Adrenal gland (tissue), 12 donors: ENCODE data around the gene CAMTA1. TPM values are rescaled to one million over a fixed set of nuclear protein-coding genes. Genes with fewer than 3 reads are reported as not detected.

ENCODE experiments used
- DNase-seq, 7 donors: peaks; one replicate each; pipeline ENCODE4 v3.0.0-alpha.2; 2019 to 2020
- H3K27ac ChIP-seq, 5 donors: fragments of 200-600 bp; sonication (generic) in 4 of 5; 1 replicate in 3 of 5; 2 replicates in 2 of 5; pipeline versions ENCODE4 v1.5.1 to v1.8.0; 2016 to 2020; ENCODE audit warnings: mild to moderate bottlenecking in 1 of 5
- H3K27me3 ChIP-seq: fragments of 200-600 bp; 2 replicates; pipeline ENCODE4 v1.8.0; 2021
- H3K36me3 ChIP-seq, 2 donors: fragments of 200-600 bp; replicated peaks in 1 of 2; 1 replicate in 1 of 2; 2 replicates in 1 of 2; pipeline versions ENCODE4 v1.5.1 to v1.8.0; 2018 to 2022
- H3K4me1 ChIP-seq, 2 donors: fragments of 200-600 bp; replicated peaks in 1 of 2; 1 replicate in 1 of 2; 2 replicates in 1 of 2; pipeline versions ENCODE4 v1.5.1 to v1.8.0; 2018 to 2021
- H3K4me3 ChIP-seq, 4 donors: fragments of 200-600 bp; sonication (generic) in 3 of 4; one replicate each; pipeline ENCODE4 v1.5.1; 2016 to 2018
- H3K9me3 ChIP-seq, 3 donors: fragments of 200-600 bp; sonication (generic) in 1 of 3; replicated peaks in 1 of 3; 1 replicate in 2 of 3; 2 replicates in 1 of 3; pipeline versions ENCODE4 v1.5.1 to v1.8.0; 2016 to 2021
- CTCF ChIP-seq, 6 experiments: fragments of 450-650 bp in 4 of 6; fragments of 200-600 bp in 2 of 6; sonication (generic) in 1 of 6; IDR thresholded peaks; 1 replicate in 5 of 6; 2 replicates in 1 of 6; pipeline versions ENCODE4 v1.5.1 to v1.8.0; 2016 to 2021; ENCODE audit warnings: antibody characterized with exemption in 6 of 6, mild to moderate bottlenecking in 2 of 6, moderate library complexity in 1 of 6
- POLR2A ChIP-seq, 2 donors: fragments of 450-650 bp; IDR thresholded peaks; one replicate each; pipeline ENCODE4 v1.6.1; 2017; ENCODE audit warnings: antibody characterized with exemption in 2 of 2, mild to moderate bottlenecking in 2 of 2, moderate library complexity in 1 of 2
- WGBS, 4 donors: extraction: QIAGEN DNeasy Blood & Tissue Kit in 2 of 4; methylation state at CpG; one replicate each; pipeline versions ENCODE4 v1.1.5 to v1.1.7; 2013 to 2017; 5-methylcytosine and 5-hydroxymethylcytosine counted together
- intact Hi-C, 2 donors: fragments of 100-400 bp; cut with DNase I; formaldehyde crosslinking; loops; one replicate each; pipeline versions ENCODE4 v1.14.1 to v1.15.0; 2022 to 2023
- polyA plus RNA-seq, 3 donors: library from polyadenylated mRNA; stranded (reverse); fragments of 200-250 nt in 2 of 3; fragments of 350-450 nt in 1 of 3; fragmentation: Illumina TruSeq in 1 of 3; extraction: RNeasy Lipid Tissue Mini Kit (QIAGEN cat#74804) in 1 of 3; gene quantifications; one replicate each; pipeline ENCODE4 v1.2.3, GENCODE V29; 2013 to 2014
- total RNA-seq, 9 donors: library from RNA; depleted of rRNA in 4 of 9; stranded (reverse); fragments of >200 nt in 4 of 9; fragments of 120-200 nt in 1 of 9; fragmentation: NEBNext Ultra II Directional in 1 of 9; extraction: Animal tissue kit (Norgen Biotek cat#: 25700) in 1 of 9; gene quantifications; one replicate each; pipeline versions ENCODE4 v1.1.0 to v1.2.4, GENCODE V29; 2013 to 2023
- donor health status: healthy with polysubstance abuse.
- donor health status: Bipolar disorder and iron deficiency.
- donor health status: DM: yes; HTN: yes; CAD: no.
- donor health status: DM: no; HTN: no; CAD: no.
- donor health status: DM: no; HTN: no; CAD: no.
- donor health status: DM: yes; HTN: yes; CAD: no.

The CAMTA1 gene
- total and polyA plus RNA-seq, 12 donors: 62.9 to 141 (median 96.9) TPM

DNA sequence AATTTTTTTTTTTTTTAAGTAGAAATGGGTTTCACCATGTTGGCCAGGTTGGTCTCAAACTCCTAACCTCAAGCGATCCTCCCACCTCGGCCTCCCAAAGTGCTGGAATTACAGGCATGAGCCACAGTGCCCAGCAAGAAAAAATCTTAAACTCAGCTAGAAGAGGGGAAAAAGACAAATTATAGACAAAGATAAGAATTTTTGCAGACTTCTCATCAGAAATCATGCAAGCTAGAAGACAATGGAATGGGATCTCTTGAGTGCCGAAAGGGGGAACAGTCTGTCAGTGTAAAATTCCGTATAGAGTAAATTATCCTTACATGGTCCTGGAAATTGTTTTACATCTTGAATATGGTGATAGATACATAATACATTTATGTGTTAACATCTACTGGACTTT, 294.4 kb downstream of the CAMTA1 start:
- TF ChIP-seq CTCF (IDR thresholded peaks at IDR 0.05): no peak
- TF ChIP-seq POLR2A (IDR thresholded peaks at IDR 0.05): no peak
- H3K36me3 ChIP-seq: no peaks in the 10 kb centered on the region
- H3K27ac ChIP-seq: no peak overlapping the region
- no peak overlapping the region for H3K4me3 ChIP-seq
- no peaks in the 10 kb centered on the region for H3K9me3 ChIP-seq
- WGBS, 4 donors: 83 to 87% (median 85%) methylated on average over 4 of the region's 4 CpGs
- H3K4me1 ChIP-seq: no peaks in the 10 kb centered on the region
- intact Hi-C loops: loop anchor here in 1 of 2 donors (10.0 kb wide), 1 partner anchor 295 kb away; the partner anchor contains the start of gene CAMTA1
- no peak for DNase-seq
- no peaks in the 10 kb centered on the region for H3K27me3 ChIP-seq

DNA sequence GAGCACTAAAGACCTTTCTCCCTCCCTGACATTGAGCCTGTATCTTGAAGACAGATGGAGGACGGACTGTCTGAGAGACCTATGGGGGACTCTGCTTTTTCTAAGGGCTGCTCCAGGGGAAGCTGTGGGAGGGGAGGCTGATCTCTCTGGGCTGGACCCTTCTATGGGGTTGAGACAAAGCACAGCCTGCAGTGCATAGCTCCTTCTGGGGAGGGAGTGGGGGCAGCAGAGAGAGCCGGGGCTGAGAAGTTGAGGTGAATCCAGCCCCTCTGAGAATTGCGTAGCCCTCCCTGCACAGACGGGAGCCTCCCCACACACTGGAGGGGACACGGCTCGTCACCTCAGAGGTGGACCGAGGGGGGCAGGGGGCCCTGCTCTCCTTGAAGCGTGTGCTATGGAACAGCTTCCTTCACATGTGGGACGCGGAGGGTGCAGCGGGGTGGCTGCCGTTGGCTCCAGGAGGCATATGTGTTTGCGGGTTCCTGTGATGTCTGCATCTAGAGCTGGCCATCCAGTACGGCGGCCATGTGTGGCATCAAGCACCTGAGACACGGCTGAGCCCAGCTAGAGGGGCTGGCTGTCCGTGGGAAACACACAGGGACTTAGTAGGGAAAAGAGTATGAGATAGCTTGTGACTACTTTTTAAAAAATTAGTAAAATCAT, 299.1 kb downstream of the CAMTA1 start:
- Histone ChIP-seq H3K4me3 (no peak overlapping the region), H3K36me3 (no peaks in the 10 kb centered on the region), H3K9me3 (no peaks in the 10 kb centered on the region), H3K27me3 (no peaks in the 10 kb centered on the region), H3K4me1 (no peaks in the 10 kb centered on the region), H3K27ac (no peak overlapping the region)
- intact Hi-C loops: no loop called here
- DNase-seq: no peak
- 66 to 78% (median 74%) methylated on average over 11 to 17 of the region's 17 CpGs for WGBS, 4 donors
- TF ChIP-seq CTCF (IDR thresholded peaks at IDR 0.05): no peak
- TF ChIP-seq POLR2A (IDR thresholded peaks at IDR 0.05): no peak

DNA sequence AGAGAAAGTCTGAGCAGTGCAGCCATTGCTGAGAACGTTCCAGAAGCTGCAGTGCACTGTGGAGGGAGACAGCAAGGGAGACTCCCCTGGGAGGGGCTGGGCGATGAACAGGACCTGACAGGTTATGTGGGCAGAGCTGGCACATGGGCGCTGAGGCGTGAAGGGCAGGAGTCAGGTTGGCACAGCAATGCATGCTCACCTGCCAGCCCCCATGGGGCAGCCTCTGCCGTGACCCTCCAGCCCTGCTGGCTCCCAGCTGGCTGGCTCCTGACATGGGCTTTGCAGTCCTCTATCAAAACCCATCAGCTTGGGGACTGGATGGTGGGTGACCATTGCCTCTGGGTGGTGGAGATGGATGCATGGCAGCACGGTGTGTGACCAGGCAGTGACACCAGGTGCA, 300.3 kb downstream of the CAMTA1 start:
- no peaks in the 10 kb centered on the region for H3K9me3 ChIP-seq
- H3K36me3 ChIP-seq: no peaks in the 10 kb centered on the region
- TF ChIP-seq CTCF (IDR thresholded peaks at IDR 0.05) (no peak), POLR2A (IDR thresholded peaks at IDR 0.05) (no peak)
- intact Hi-C loops: no loop called here
- 81 to 94% (median 91%) methylated on average over 2 to 6 of the region's 6 CpGs for WGBS, 4 donors
- H3K4me3 ChIP-seq: no peak overlapping the region
- H3K27ac ChIP-seq: no peak overlapping the region
- DNase-seq: no peak
- no peaks in the 10 kb centered on the region for H3K4me1 ChIP-seq
- H3K27me3 ChIP-seq: no peaks in the 10 kb centered on the region

- intact Hi-C loops: no loop called here
- DNase-seq: no peak
- Histone ChIP-seq H3K36me3 (no peaks in the 10 kb centered on the region), H3K27me3 (no peaks in the 10 kb centered on the region), H3K4me3 (no peak overlapping the region), H3K27ac (no peak overlapping the region), H3K9me3 (no peaks in the 10 kb centered on the region), H3K4me1 (no peaks in the 10 kb centered on the region)
- TF ChIP-seq CTCF (IDR thresholded peaks at IDR 0.05) (no peak), POLR2A (IDR thresholded peaks at IDR 0.05) (no peak)
- 81 to 83% (median 81%) methylated on average over 11 of the region's 11 CpGs for WGBS, 4 donors
Measured at GRCh38 chr1:7086106-7086505, 300.9 kb downstream of the CAMTA1 start.
